ENCODE measurements around the gene NUDT13. TPM values are rescaled to one million over a fixed set of nuclear protein-coding genes. Genes with fewer than 3 reads are reported as not detected.
A peak's percentile ranks its signal among the peaks of the same experiment; 100 is the strongest.

NUDT13 gene
- total RNA-seq, 1 donor from 2014 or later = 0.59 TPM

DNA sequence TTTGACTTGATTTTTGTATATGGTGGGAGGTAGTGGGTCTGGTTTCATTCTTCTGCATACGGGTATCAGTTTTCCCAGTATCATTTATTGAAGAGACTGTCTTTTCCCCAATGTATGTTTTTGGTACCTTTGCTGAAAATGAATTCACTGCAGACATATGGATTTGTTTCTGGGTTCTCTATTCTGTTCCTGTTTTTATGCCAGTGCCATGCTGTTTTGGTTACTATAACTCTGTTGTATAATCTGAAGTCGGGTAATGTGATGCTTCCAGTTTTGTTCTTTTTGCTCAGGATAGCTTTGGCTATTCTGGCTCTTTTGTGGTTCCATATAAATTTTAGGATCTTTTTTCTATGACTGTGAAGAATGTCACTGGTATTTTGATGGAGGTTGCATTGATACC, 56.7 kb downstream of the NUDT13 start:
- no peak for DNase-seq

GRCh38 chr10:73167458-73167782, 57.2 kb downstream of the NUDT13 start:
- no peak for DNase-seq

- DNase-seq = peak; percentile 95
Observed at GRCh38 chr10:73167783-73168464, 57.7 kb downstream of the NUDT13 start, which contains the start of the genes ECD and FAM149B1. ECD (minus strand) TSS chr10:73168008; CDS start chr10:73163937, 4,071 bp downstream. FAM149B1 (plus strand) TSS chr10:73168119; CDS start chr10:73168340, 221 bp downstream.

DNA sequence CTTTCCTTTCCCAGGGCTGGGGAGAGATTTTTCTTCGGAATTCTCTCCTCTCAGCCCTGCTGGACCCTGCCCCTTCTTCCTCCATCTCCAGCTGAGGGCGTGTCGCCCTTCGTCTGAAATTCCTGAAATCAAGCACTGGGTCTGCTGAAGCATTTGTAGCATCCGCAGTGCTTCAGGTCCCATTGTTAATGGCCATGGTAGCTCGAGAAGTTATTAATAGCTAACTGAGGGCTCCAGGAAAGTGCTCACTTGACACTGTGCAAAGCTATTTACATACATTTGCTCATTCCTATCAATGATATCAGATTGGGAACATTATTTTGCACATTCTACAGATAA, 58.2 kb downstream of the NUDT13 start:
- peak; percentile 49 for DNase-seq

DNA sequence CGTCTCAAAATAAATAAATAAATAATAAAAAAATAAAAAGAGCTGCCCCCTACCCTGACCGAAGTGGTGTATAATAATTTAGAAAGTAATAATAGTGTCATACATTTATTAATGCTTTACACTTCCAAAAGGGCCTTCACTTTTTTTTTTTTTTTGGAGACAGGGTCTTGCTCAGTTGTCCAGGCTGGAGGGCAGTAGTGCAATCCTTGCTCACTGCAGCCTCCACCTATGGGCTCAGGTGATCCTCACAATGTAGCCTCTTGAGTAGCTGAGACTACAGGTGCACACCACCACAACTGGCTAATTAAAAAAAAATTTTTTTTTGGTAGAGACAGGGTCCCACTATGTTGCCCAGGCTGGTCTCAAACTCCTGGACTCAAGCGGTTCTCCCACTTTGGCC, 59.1 kb downstream of the NUDT13 start:
- no peak for DNase-seq

DNA sequence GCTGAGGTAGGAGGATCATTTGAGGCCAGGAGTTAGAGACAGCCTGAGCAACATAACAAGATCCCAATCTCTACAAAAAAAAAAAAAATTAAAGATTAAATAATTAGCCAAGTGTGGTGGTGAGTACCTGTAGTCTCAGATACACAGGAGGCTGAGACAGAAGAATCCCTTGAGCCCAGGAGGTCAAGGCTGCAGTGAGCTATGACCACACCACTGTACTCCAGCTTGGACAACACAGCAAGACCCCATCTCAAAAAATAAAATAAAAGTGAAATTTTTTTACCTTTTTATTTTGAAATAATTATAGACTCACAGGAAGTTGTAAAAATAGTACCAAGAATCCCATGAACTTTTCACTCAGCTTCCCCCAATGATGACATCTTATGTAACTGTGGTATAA, 62.6 kb downstream of the NUDT13 start:
- DNase-seq = no peak

DNA sequence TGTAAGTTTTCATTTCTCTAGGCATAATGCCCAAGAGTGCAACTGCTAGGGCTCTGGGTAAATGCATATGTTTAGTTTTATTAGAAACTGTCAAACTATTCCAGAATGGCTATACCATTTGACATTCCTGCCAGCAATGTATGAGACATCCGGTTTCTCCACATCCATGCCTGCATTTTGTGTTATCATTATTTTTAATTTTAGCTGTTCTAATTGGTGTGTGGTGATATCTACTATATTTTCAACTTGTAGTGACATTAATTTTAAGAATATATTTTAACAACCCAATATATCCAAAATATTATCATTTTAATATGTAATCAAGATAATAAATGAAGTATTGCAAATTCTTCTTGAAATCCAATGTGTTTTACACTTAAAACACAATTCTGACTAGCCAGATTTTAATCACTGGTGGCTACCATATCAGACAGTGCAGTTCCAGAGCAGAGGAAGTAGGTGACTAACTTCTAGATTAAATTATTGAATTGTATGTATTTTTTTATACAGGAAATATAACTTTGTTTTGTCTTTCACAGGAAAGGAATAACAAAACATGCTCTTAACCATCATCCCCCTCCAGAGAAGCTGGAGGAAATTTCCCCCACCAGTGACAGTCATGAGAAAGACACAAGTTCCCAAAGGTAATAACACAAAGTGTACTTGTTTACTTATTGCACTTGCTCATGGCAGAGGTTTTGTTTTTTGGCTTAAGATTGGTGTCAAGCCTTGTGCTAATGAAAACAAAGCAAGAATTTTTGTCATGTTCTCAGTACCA, 64.1 kb downstream of the NUDT13 start:
- DNase-seq = no peak

Small RNAs within 50 kb of the gene (small RNA-seq; reads per million reads assigned to genes)
- gene RF00019 (ENCODE audit: low replicate concordance) = not detected
- 1.3 reads per million, percentile 82 among the genes with 10 or more reads in this experiment for gene SNORA11F (ENCODE audit: low replicate concordance)

Other genes with a start within 250 kb of the NUDT13 start
- 2.9 TPM for gene OIT3, start 216.7 kb upstream of the NUDT13 start, total RNA-seq
- gene PLA2G12B, start 155.6 kb upstream of the NUDT13 start, total RNA-seq = not detected
- gene P4HA1, start 13.6 kb upstream of the NUDT13 start, total RNA-seq = 65.1 TPM
- 25.8 TPM for gene ECD, start 57.6 kb downstream of the NUDT13 start, total RNA-seq
- 25.6 TPM for gene FAM149B1, start 57.7 kb downstream of the NUDT13 start, total RNA-seq
- gene DNAJC9, start 136.8 kb downstream of the NUDT13 start, total RNA-seq = 17.2 TPM
- 35.4 TPM for gene MRPS16, start 142.2 kb downstream of the NUDT13 start, total RNA-seq
- 3.4 TPM for gene CFAP70, start 248.4 kb downstream of the NUDT13 start, total RNA-seq